Activated T-cell treated with anti-CD3 and anti-CD28 coated beads for 24 hours (primary cell): ENCODE measurements around the gene AGBL5.
"Not testable (repeated sequence)": the region's sequence is repeated elsewhere in the genome, so short reads cannot be mapped to it uniquely, and the experiment has no call there.

ENCODE experiments used
- DNase-seq: peaks from one replicate; pipeline ENCODE4 v3.0.0-alpha.2; 2020; ENCODE audit warnings: low read depth

Gene AGBL5

GRCh38 chr2:27053321-27053720 is 1.9 kb downstream of the AGBL5 start:
- no peak for DNase-seq

GRCh38 chr2:27053776-27054175 is 2.3 kb downstream of the AGBL5 start:
- no peak for DNase-seq

- DNase-seq, result no peak
These were observed 3.3 kb downstream of the AGBL5 start for GRCh38 chr2:27054721-27055120.

- DNase-seq, result no peak
These were observed 5.7 kb downstream of the AGBL5 start for GRCh38 chr2:27057184-27057583.

- no peak for DNase-seq
These were observed 6.7 kb downstream of the AGBL5 start for GRCh38 chr2:27058210-27058609.

GRCh38 chr2:27059141-27059820 is 7.8 kb downstream of the AGBL5 start:
- DNase-seq, result no peak

- no peak for DNase-seq
These were observed 8.9 kb downstream of the AGBL5 start for GRCh38 chr2:27060323-27060722.

GRCh38 chr2:27065128-27065527 is 13.7 kb downstream of the AGBL5 start:
- DNase-seq, result no peak

- no peak for DNase-seq
These were observed 15.9 kb downstream of the AGBL5 start for GRCh38 chr2:27067385-27067784.

GRCh38 chr2:27069436-27069835 is 18.0 kb downstream of the AGBL5 start:
- no peak for DNase-seq

- no peak for DNase-seq
These were observed 18.6 kb downstream of the AGBL5 start for GRCh38 chr2:27069961-27070618.

GRCh38 chr2:27070653-27071276 is 19.3 kb downstream of the AGBL5 start:
- no peak for DNase-seq

GRCh38 chr2:27071277-27071989 is 20.0 kb downstream of the AGBL5 start, which contains the start of gene OST4:
OST4 (minus strand) TSS chr2:27071654.
- DNase-seq, result peak; percentile 87

GRCh38 chr2:27071990-27072830 is 20.7 kb downstream of the AGBL5 start:
- peak; percentile 12 for DNase-seq

- DNase-seq, result no peak
These were observed 21.5 kb downstream of the AGBL5 start for GRCh38 chr2:27072920-27073319.

GRCh38 chr2:27073782-27074181 is 22.3 kb downstream of the AGBL5 start:
- no peak for DNase-seq

GRCh38 chr2:27074738-27075565 is 23.5 kb downstream of the AGBL5 start:
- peak; percentile 21 for DNase-seq

- not testable (repeated sequence) for DNase-seq
These were observed 24.1 kb downstream of the AGBL5 start for GRCh38 chr2:27075566-27075871.

- DNase-seq, result no peak
These were observed 24.9 kb downstream of the AGBL5 start for GRCh38 chr2:27076323-27076722.

- no peak for DNase-seq
These were observed 25.8 kb downstream of the AGBL5 start for GRCh38 chr2:27077231-27077630.
